ENCODE data around the gene ATXN1.

- TF ChIP-seq MAX (CRISPR knock-in tag; IDR thresholded peaks at IDR 0.05) (no peak), CREM (CRISPR knock-in tag; IDR thresholded peaks at IDR 0.05) (no peak), FOXP4 (CRISPR knock-in tag; IDR thresholded peaks at IDR 0.05) (no peak), CTCF (IDR thresholded peaks at IDR 0.05) (no peak), SMAD3 (CRISPR knock-in tag; IDR thresholded peaks at IDR 0.05; ENCODE audit: borderline replicate concordance) (no peak), HMGXB4 (CRISPR knock-in tag; IDR thresholded peaks at IDR 0.05) (no peak)
These were observed 504.5 kb downstream of the ATXN1 start for GRCh38 chr6:16256781-16257180.

All from WTC11 (cell line).